ENCODE measurements around the gene TGM1.
A peak's percentile ranks its signal among the peaks of the same experiment; 100 is the strongest.

TGM1 gene

DNA sequence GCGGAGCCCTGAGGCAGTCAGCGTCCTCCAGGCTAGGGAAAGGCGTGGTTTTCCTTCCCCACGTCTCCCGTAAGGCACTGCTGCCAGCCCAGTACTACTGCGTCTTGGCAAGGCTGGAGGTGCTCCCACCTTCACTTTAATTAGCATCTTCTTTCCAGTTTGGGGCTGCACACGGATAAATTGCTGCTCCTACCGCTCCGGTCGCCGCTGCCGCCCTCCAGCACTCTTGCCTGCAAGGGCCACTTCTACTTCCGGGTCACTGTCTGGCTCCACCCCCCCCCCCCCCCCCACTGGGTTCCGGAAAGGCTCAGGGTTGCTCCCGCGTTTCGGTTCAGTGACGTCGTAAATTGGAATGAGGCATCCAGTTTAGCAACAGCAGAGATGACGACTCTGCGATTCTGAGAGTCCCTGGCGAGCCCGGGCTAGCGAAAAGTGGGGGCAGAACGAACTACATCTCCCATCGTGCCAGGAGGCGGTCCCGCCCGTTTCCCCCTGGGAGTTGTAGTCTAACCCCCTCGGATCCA is 30.8 kb downstream of the TGM1 start, which contains the start of gene NEDD8:
TSS of gene NEDD8 (minus strand) at position 247 of the 524 bp plus-strand sequence. CDS start at position 147, 100 bp downstream.
- Histone ChIP-seq H4K91ac (ENCODE audit: low read depth, low read length, poor library complexity) (no peak within 1 kb of the TSS), H3K4ac (ENCODE audit: low read length) (no peak within 1 kb of the TSS), H3K9me3 (replicated peaks in 1 of 2; ENCODE audit: control insufficient read depth in 2 of 2, insufficient read depth in 1 of 2, low read depth in 1 of 2, low read length in 2 of 2) (no peaks in the 10 kb centered on the region), H3K4me2 (ENCODE audit: insufficient read depth, low read length, poor library complexity, severe bottlenecking) (peak within 1 kb of the TSS; percentile 90), H3K79me1 (ENCODE audit: low read depth, low read length) (peaks cover 5% of the 10 kb centered on the region), H2BK15ac (ENCODE audit: low read length) (peak within 1 kb of the TSS; percentile 35), H2AFZ (ENCODE audit: low read length) (peak within 1 kb of the TSS; percentile 99), H3K27ac (replicated peaks; ENCODE audit: low read length) (peak within 1 kb of the TSS; percentile 94), H3K23ac (ENCODE audit: low read depth, low read length, poor library complexity) (peak within 1 kb of the TSS; percentile 8), H3K27me3 (ENCODE audit: control insufficient read depth in 3 of 3, insufficient read depth in 3 of 3, low read depth in 1 of 3, low read length in 3 of 3) (no peaks in the 10 kb centered on the region), H2BK5ac (ENCODE audit: low read length) (peak within 1 kb of the TSS; percentile 14), H3K14ac (ENCODE audit: low read length) (peak within 1 kb of the TSS; percentile 87), H2BK12ac (ENCODE audit: low read length) (no peak within 1 kb of the TSS), H3K4me3 (ENCODE audit: low read length in 2 of 2) (peak within 1 kb of the TSS; percentile 86 to 87), H3K4me1 (ENCODE audit: control insufficient read depth in 2 of 2, insufficient read depth in 1 of 2, low read depth in 1 of 2, low read length in 2 of 2) (peaks cover 9 to 11% of the 10 kb centered on the region in 2 donors), H3K18ac (ENCODE audit: low read length) (peak within 1 kb of the TSS; percentile 99), H3K36me3 (replicated peaks in 1 of 2; ENCODE audit: control insufficient read depth in 2 of 2, insufficient read depth in 2 of 2, low read length in 2 of 2) (peaks cover 14 to 49% of the 10 kb centered on the region in 2 donors), H2AK5ac (ENCODE audit: low read depth, low read length) (peak within 1 kb of the TSS; percentile 12), H2BK120ac (ENCODE audit: low read depth, low read length) (no peak within 1 kb of the TSS), H3K9ac (ENCODE audit: low read depth, low read length, poor library complexity) (peak within 1 kb of the TSS; percentile 92), H4K8ac (ENCODE audit: low read depth, low read length) (no peak within 1 kb of the TSS)
- WGBS, 2 donors (ENCODE audit: extremely low coverage in 2 of 2, insufficient read length in 2 of 2, insufficient replicate concordance in 1 of 2): no CpG with 5 or more reads among the region's 30 CpGs
- peak; percentile 82 for DNase-seq (ENCODE audit: low spot score)

DNA sequence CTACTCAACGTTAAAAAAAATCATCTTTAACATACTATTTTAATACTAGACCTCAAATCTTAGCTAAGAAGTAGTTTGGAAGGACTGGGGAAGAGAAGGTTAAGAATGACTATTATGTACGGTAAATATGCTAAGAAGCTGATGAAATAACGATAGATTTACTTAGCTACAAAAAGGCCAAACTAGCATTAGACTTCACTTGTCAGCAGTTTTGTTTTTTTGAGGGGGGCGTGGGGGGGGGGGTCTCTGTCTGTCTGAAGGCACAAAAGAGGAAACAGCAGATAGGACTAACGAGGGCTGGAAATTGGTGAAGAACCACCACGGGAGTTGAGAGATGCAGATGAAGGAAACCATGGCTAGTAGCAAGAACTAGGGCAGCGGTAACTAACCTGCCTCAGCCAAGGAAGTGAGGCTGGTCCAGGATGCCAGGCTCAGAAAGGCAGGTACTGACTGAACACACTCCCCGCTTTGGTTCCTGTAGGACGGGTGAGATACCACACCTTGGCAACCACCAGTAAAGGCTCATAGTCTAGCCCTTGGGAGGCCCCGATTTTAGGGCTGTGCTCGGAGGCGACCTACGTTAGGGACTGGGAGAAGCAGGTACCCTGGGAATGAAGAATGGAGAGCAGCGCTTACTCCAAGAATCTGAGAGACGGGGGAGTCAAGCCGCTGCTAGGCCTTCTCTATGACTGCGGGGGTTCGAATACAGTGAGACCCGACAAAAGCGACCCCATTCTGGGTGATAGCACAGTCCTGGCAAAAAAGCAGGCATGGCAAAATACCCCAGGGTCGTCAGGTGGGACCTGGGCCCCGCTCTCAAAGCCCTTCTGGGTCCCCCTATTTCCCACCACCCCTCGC is 31.5 kb downstream of the TGM1 start:
- peaks cover 9 to 11% of the 10 kb centered on the region in 2 donors for H3K4me1 ChIP-seq (ENCODE audit: control insufficient read depth in 2 of 2, insufficient read depth in 1 of 2, low read depth in 1 of 2, low read length in 2 of 2)
- DNase-seq (ENCODE audit: low spot score): no peak
- peak overlapping the region; percentile 99 for H2AFZ ChIP-seq (ENCODE audit: low read length)
- no peak overlapping the region for H3K4ac ChIP-seq (ENCODE audit: low read length)
- peaks cover 9 to 49% of the 10 kb centered on the region in 2 donors for H3K36me3 ChIP-seq (replicated peaks in 1 of 2; ENCODE audit: control insufficient read depth in 2 of 2, insufficient read depth in 2 of 2, low read length in 2 of 2)
- H3K14ac ChIP-seq (ENCODE audit: low read length): no peak overlapping the region
- no peaks in the 10 kb centered on the region for H3K27me3 ChIP-seq (ENCODE audit: control insufficient read depth in 3 of 3, insufficient read depth in 3 of 3, low read depth in 1 of 3, low read length in 3 of 3)
- no peak overlapping the region for H2BK12ac ChIP-seq (ENCODE audit: low read length)
- H3K4me3 ChIP-seq (ENCODE audit: low read length in 2 of 2): peak overlapping the region; percentile 86 to 87
- no peak overlapping the region for H2BK15ac ChIP-seq (ENCODE audit: low read length)
- H3K4me2 ChIP-seq (ENCODE audit: insufficient read depth, low read length, poor library complexity, severe bottlenecking): peak overlapping the region; percentile 90
- peaks cover 5% of the 10 kb centered on the region for H3K79me1 ChIP-seq (ENCODE audit: low read depth, low read length)
- peak overlapping the region; percentile 26 for H3K27ac ChIP-seq (replicated peaks; ENCODE audit: low read length)
- WGBS, 2 donors (ENCODE audit: extremely low coverage in 2 of 2, insufficient read length in 2 of 2, insufficient replicate concordance in 1 of 2): 100% methylated on average over 1 of the region's 23 CpGs; no CpG with 5 or more reads in 1 of the 2 donors
- peak overlapping the region; percentile 74 for H3K18ac ChIP-seq (ENCODE audit: low read length)
- no peak overlapping the region for H2BK120ac ChIP-seq (ENCODE audit: low read depth, low read length)
- peak overlapping the region; percentile 78 for H3K9ac ChIP-seq (ENCODE audit: low read depth, low read length, poor library complexity)
- H2AK5ac ChIP-seq (ENCODE audit: low read depth, low read length): peak overlapping the region; percentile 12
- H2BK5ac ChIP-seq (ENCODE audit: low read length): peak overlapping the region; percentile 14
- no peaks in the 10 kb centered on the region for H3K9me3 ChIP-seq (replicated peaks in 1 of 2; ENCODE audit: control insufficient read depth in 2 of 2, insufficient read depth in 1 of 2, low read depth in 1 of 2, low read length in 2 of 2)
- no peak overlapping the region for H4K8ac ChIP-seq (ENCODE audit: low read depth, low read length)
- no peak overlapping the region for H4K91ac ChIP-seq (ENCODE audit: low read depth, low read length, poor library complexity)
- peak overlapping the region; percentile 8 for H3K23ac ChIP-seq (ENCODE audit: low read depth, low read length, poor library complexity)

DNA sequence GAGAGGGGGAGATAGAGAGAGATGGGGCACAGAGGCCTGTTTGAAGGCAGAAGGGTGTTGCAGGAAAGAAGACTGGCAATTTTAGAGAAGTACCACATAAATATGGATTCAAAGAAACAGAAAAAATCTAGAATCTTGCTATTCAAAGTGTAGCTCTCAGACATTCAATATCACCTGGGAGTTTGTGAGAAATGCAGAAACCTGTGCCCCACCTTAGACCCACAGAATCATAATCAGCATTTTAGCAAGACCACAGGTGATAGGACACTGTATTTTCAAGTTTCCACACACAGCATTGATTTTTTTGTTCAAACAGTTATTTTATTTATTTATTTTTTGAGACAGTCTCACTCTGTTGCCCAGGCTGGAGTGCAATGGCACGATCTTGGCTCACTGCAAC is 34.1 kb downstream of the TGM1 start:
- no peak overlapping the region for H2AFZ ChIP-seq (ENCODE audit: low read length)
- H3K4me3 ChIP-seq (ENCODE audit: low read length in 2 of 2): no peak overlapping the region
- H3K23ac ChIP-seq (ENCODE audit: low read depth, low read length, poor library complexity): no peak overlapping the region
- H4K91ac ChIP-seq (ENCODE audit: low read depth, low read length, poor library complexity): no peak overlapping the region
- H3K9ac ChIP-seq (ENCODE audit: low read depth, low read length, poor library complexity): no peak overlapping the region
- H2BK120ac ChIP-seq (ENCODE audit: low read depth, low read length): no peak overlapping the region
- DNase-seq (ENCODE audit: low spot score): no peak
- H4K8ac ChIP-seq (ENCODE audit: low read depth, low read length): no peak overlapping the region
- peaks cover 9 to 11% of the 10 kb centered on the region in 2 donors for H3K4me1 ChIP-seq (ENCODE audit: control insufficient read depth in 2 of 2, insufficient read depth in 1 of 2, low read depth in 1 of 2, low read length in 2 of 2)
- peaks cover 2 to 37% of the 10 kb centered on the region in 2 donors for H3K36me3 ChIP-seq (replicated peaks in 1 of 2; ENCODE audit: control insufficient read depth in 2 of 2, insufficient read depth in 2 of 2, low read length in 2 of 2)
- H3K79me1 ChIP-seq (ENCODE audit: low read depth, low read length): peaks cover 5% of the 10 kb centered on the region
- no peak overlapping the region for H3K14ac ChIP-seq (ENCODE audit: low read length)
- H2BK15ac ChIP-seq (ENCODE audit: low read length): no peak overlapping the region
- no peak overlapping the region for H2BK12ac ChIP-seq (ENCODE audit: low read length)
- no peak overlapping the region for H3K18ac ChIP-seq (ENCODE audit: low read length)
- H3K4me2 ChIP-seq (ENCODE audit: insufficient read depth, low read length, poor library complexity, severe bottlenecking): no peak overlapping the region
- no CpG with 5 or more reads among the region's 1 CpG for WGBS, 2 donors (ENCODE audit: extremely low coverage in 2 of 2, insufficient read length in 2 of 2, insufficient replicate concordance in 1 of 2)
- H3K27me3 ChIP-seq (ENCODE audit: control insufficient read depth in 3 of 3, insufficient read depth in 3 of 3, low read depth in 1 of 3, low read length in 3 of 3): no peaks in the 10 kb centered on the region
- H2BK5ac ChIP-seq (ENCODE audit: low read length): no peak overlapping the region
- no peaks in the 10 kb centered on the region for H3K9me3 ChIP-seq (replicated peaks in 1 of 2; ENCODE audit: control insufficient read depth in 2 of 2, insufficient read depth in 1 of 2, low read depth in 1 of 2, low read length in 2 of 2)
- no peak overlapping the region for H2AK5ac ChIP-seq (ENCODE audit: low read depth, low read length)
- no peak overlapping the region for H3K4ac ChIP-seq (ENCODE audit: low read length)
- no peak overlapping the region for H3K27ac ChIP-seq (replicated peaks; ENCODE audit: low read length)

DNA sequence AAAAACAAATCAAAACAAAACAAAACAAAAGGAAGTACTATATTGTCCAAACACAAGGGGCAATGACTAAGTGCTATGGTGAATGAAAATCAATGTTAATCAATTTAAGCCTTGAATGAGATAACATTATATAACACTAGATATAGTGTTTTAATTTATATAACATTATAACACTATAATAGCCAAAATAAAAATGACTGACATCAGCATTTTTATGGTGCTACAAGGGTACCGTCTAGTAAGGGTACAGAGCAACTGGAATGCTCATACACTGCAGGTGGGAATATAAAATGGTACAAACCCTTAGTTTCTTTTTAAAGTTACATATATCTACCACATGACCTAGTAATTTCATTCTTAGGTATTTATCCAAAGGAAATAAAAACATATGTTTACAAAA is 36.5 kb downstream of the TGM1 start:
- Histone ChIP-seq H3K27me3 (ENCODE audit: control insufficient read depth in 3 of 3, insufficient read depth in 3 of 3, low read depth in 1 of 3, low read length in 3 of 3) (no peaks in the 10 kb centered on the region), H3K18ac (ENCODE audit: low read length) (no peak overlapping the region), H2AK5ac (ENCODE audit: low read depth, low read length) (no peak overlapping the region), H3K4me3 (ENCODE audit: low read length in 2 of 2) (no peak overlapping the region), H2BK5ac (ENCODE audit: low read length) (no peak overlapping the region), H4K91ac (ENCODE audit: low read depth, low read length, poor library complexity) (no peak overlapping the region), H3K4ac (ENCODE audit: low read length) (no peak overlapping the region), H3K9me3 (replicated peaks in 1 of 2; ENCODE audit: control insufficient read depth in 2 of 2, insufficient read depth in 1 of 2, low read depth in 1 of 2, low read length in 2 of 2) (no peaks in the 10 kb centered on the region), H3K9ac (ENCODE audit: low read depth, low read length, poor library complexity) (no peak overlapping the region), H3K4me2 (ENCODE audit: insufficient read depth, low read length, poor library complexity, severe bottlenecking) (no peak overlapping the region), H2BK15ac (ENCODE audit: low read length) (no peak overlapping the region), H3K4me1 (ENCODE audit: control insufficient read depth in 2 of 2, insufficient read depth in 1 of 2, low read depth in 1 of 2, low read length in 2 of 2) (peaks cover 1 to 5% of the 10 kb centered on the region in 2 donors), H3K79me1 (ENCODE audit: low read depth, low read length) (peaks cover 6% of the 10 kb centered on the region), H2AFZ (ENCODE audit: low read length) (no peak overlapping the region), H2BK120ac (ENCODE audit: low read depth, low read length) (no peak overlapping the region), H3K23ac (ENCODE audit: low read depth, low read length, poor library complexity) (no peak overlapping the region), H3K36me3 (replicated peaks in 1 of 2; ENCODE audit: control insufficient read depth in 2 of 2, insufficient read depth in 2 of 2, low read length in 2 of 2) (peaks cover 2 to 37% of the 10 kb centered on the region in 2 donors), H2BK12ac (ENCODE audit: low read length) (no peak overlapping the region), H3K14ac (ENCODE audit: low read length) (no peak overlapping the region), H4K8ac (ENCODE audit: low read depth, low read length) (no peak overlapping the region), H3K27ac (replicated peaks; ENCODE audit: low read length) (no peak overlapping the region)
- DNase-seq (ENCODE audit: low spot score): no peak
- no CpG with 5 or more reads among the region's 1 CpG for WGBS, 2 donors (ENCODE audit: extremely low coverage in 2 of 2, insufficient read length in 2 of 2, insufficient replicate concordance in 1 of 2)
